ENCODE measurements around the gene NDUFAF7.
A peak's percentile ranks its signal among the peaks of the same experiment; 100 is the strongest.

The NDUFAF7 gene

DNA sequence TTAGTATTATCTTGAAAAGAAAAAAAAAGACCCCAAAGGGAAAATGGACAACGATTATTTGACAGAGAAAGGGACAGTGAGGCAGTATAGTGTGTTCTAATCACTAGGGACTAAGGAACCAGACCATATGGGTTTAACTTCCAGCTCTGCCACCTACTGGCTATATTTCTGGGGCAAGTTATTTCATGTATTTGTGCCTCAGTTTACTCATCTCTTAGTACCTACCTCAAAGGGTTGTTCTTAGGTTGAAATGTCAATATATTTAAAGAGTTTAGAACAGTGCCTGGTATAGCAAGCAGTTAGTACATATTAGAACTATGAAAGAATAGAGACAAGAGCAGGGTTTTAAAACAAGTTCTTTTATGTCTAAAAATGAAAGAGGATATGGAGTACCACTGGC is 50.5 kb downstream of the NDUFAF7 start:
- H2AFZ ChIP-seq (ENCODE audit: low read depth, low read length): no peak overlapping the region
- H3K4me1 ChIP-seq (ENCODE audit: insufficient read depth, low read length): no peaks in the 10 kb centered on the region
- H3K79me2 ChIP-seq (ENCODE audit: insufficient read depth, low read length): no peaks in the 10 kb centered on the region
- H3K27ac ChIP-seq (ENCODE audit: low read length): no peak overlapping the region
- peaks cover 87% of the 10 kb centered on the region for H3K36me3 ChIP-seq (ENCODE audit: insufficient read depth, low read length)
- no peaks in the 10 kb centered on the region for H3K27me3 ChIP-seq (ENCODE audit: insufficient read depth, low read length, poor library complexity)
- no peak for DNase-seq
- H3K9ac ChIP-seq (ENCODE audit: low read depth, low read length): no peak overlapping the region
- H3K9me3 ChIP-seq (ENCODE audit: insufficient read depth, low read length, severe bottlenecking): no peaks in the 10 kb centered on the region
- TF ChIP-seq, protein P1, sequence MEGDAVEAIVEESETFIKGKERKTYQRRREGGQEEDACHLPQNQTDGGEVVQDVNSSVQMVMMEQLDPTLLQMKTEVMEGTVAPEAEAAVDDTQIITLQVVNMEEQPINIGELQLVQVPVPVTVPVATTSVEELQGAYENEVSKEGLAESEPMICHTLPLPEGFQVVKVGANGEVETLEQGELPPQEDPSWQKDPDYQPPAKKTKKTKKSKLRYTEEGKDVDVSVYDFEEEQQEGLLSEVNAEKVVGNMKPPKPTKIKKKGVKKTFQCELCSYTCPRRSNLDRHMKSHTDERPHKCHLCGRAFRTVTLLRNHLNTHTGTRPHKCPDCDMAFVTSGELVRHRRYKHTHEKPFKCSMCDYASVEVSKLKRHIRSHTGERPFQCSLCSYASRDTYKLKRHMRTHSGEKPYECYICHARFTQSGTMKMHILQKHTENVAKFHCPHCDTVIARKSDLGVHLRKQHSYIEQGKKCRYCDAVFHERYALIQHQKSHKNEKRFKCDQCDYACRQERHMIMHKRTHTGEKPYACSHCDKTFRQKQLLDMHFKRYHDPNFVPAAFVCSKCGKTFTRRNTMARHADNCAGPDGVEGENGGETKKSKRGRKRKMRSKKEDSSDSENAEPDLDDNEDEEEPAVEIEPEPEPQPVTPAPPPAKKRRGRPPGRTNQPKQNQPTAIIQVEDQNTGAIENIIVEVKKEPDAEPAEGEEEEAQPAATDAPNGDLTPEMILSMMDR (IDR thresholded peaks at IDR 0.05; ENCODE audit: borderline replicate concordance, extremely low read depth, low read length, poor library complexity, severe bottlenecking): peak; percentile 37
- TF ChIP-seq EZH2 (IDR thresholded peaks at IDR 0.05; ENCODE audit: borderline replicate concordance, low read depth, low read length, severe bottlenecking): no peak
- H4K20me1 ChIP-seq (ENCODE audit: insufficient read depth, low read length): no peaks in the 10 kb centered on the region
- no peak overlapping the region for H3K4me2 ChIP-seq (ENCODE audit: insufficient read depth, low read length)
- no peak for ATAC-seq (ENCODE audit: insufficient read depth, low read depth)
- no peak overlapping the region for H3K4me3 ChIP-seq (ENCODE audit: low read depth in 1 of 2, low read length in 2 of 2)

DNA sequence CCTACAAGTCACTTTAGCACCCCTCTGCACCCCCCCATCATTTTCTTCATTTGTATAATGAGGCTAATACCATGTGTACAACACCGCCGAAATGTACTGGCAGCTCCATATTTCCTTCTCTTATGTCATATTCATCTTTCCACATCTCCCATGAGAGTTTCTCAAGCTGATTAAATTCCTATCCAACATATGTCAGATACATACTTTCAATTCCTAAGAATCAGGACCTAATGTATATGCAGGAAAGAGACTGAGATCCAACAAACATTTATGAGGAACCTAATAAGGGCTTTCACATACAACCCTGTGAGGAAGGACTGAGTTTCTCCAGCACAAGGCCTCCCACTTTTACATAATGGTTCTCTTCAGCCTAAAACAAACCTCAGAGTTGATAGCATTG is 51.3 kb downstream of the NDUFAF7 start:
- DNase-seq (no peak), ATAC-seq (ENCODE audit: insufficient read depth, low read depth) (no peak)
- no peak overlapping the region for H3K4me2 ChIP-seq (ENCODE audit: insufficient read depth, low read length)
- no peak overlapping the region for H2AFZ ChIP-seq (ENCODE audit: low read depth, low read length)
- no peaks in the 10 kb centered on the region for H4K20me1 ChIP-seq (ENCODE audit: insufficient read depth, low read length)
- H3K9me3 ChIP-seq (ENCODE audit: insufficient read depth, low read length, severe bottlenecking): no peaks in the 10 kb centered on the region
- TF ChIP-seq EZH2 (IDR thresholded peaks at IDR 0.05; ENCODE audit: borderline replicate concordance, low read depth, low read length, severe bottlenecking): no peak
- TF ChIP-seq, protein P1 (IDR thresholded peaks at IDR 0.05; ENCODE audit: borderline replicate concordance, extremely low read depth, low read length, poor library complexity, severe bottlenecking): no peak
- H3K27ac ChIP-seq (ENCODE audit: low read length): no peak overlapping the region
- no peaks in the 10 kb centered on the region for H3K79me2 ChIP-seq (ENCODE audit: insufficient read depth, low read length)
- no peak overlapping the region for H3K9ac ChIP-seq (ENCODE audit: low read depth, low read length)
- H3K27me3 ChIP-seq (ENCODE audit: insufficient read depth, low read length, poor library complexity): no peaks in the 10 kb centered on the region
- H3K4me1 ChIP-seq (ENCODE audit: insufficient read depth, low read length): no peaks in the 10 kb centered on the region
- no peak overlapping the region for H3K4me3 ChIP-seq (ENCODE audit: low read depth in 1 of 2, low read length in 2 of 2)
- H3K36me3 ChIP-seq (ENCODE audit: insufficient read depth, low read length): peaks cover 85% of the 10 kb centered on the region

DNA sequence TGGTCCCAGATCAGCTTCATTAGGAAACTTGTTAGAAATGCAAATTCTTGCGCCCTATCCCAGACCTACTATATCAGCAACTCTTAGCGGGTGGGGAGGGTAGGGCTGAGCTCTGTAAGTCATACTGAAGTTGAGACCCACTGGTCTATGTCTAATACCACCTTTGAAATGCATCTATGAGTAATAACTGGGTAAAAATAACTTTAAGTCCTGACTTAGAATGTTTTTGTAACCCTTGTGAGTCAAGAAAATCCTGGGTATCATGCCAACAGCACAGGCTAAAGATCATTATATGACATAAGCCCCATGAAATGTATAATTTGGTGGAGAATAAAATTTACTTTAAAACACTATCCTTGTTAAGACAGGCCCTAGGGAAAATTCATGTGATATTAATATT is 51.7 kb downstream of the NDUFAF7 start:
- ATAC-seq (ENCODE audit: insufficient read depth, low read depth) (no peak), DNase-seq (no peak)
- Histone ChIP-seq H3K4me2 (ENCODE audit: insufficient read depth, low read length) (no peak overlapping the region), H3K9ac (ENCODE audit: low read depth, low read length) (no peak overlapping the region), H3K4me1 (ENCODE audit: insufficient read depth, low read length) (no peaks in the 10 kb centered on the region), H3K36me3 (ENCODE audit: insufficient read depth, low read length) (peaks cover 86% of the 10 kb centered on the region), H2AFZ (ENCODE audit: low read depth, low read length) (no peak overlapping the region), H4K20me1 (ENCODE audit: insufficient read depth, low read length) (no peaks in the 10 kb centered on the region), H3K79me2 (ENCODE audit: insufficient read depth, low read length) (no peaks in the 10 kb centered on the region), H3K27ac (ENCODE audit: low read length) (no peak overlapping the region), H3K9me3 (ENCODE audit: insufficient read depth, low read length, severe bottlenecking) (no peaks in the 10 kb centered on the region), H3K4me3 (ENCODE audit: low read depth in 1 of 2, low read length in 2 of 2) (no peak overlapping the region), H3K27me3 (ENCODE audit: insufficient read depth, low read length, poor library complexity) (no peaks in the 10 kb centered on the region)
- TF ChIP-seq, protein P1 (IDR thresholded peaks at IDR 0.05; ENCODE audit: borderline replicate concordance, extremely low read depth, low read length, poor library complexity, severe bottlenecking): no peak
- no peak for TF ChIP-seq EZH2 (IDR thresholded peaks at IDR 0.05; ENCODE audit: borderline replicate concordance, low read depth, low read length, severe bottlenecking)

DNA sequence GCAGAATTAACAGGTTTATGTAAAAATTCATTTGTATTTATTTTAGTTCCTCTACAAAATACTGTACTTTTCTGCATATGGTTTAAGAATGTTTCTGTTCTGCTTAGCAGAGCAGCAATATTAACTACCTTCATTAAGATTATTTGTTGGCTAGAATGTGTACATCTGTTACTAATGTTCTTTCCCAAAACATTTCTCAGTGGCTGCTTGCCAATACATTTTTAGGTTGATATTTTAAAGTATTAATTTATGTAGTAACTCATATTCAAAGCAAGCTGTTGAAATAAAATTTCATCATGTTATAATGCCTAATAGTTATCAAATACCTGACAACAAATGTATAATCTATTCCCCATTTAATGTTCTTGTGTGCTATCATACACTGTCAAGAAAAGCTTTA is 52.9 kb downstream of the NDUFAF7 start:
- Histone ChIP-seq H3K4me1 (ENCODE audit: insufficient read depth, low read length) (no peaks in the 10 kb centered on the region), H4K20me1 (ENCODE audit: insufficient read depth, low read length) (no peaks in the 10 kb centered on the region), H3K36me3 (ENCODE audit: insufficient read depth, low read length) (peaks cover 88% of the 10 kb centered on the region), H3K27me3 (ENCODE audit: insufficient read depth, low read length, poor library complexity) (no peaks in the 10 kb centered on the region), H3K9ac (ENCODE audit: low read depth, low read length) (no peak overlapping the region), H3K9me3 (ENCODE audit: insufficient read depth, low read length, severe bottlenecking) (no peaks in the 10 kb centered on the region), H3K4me3 (ENCODE audit: low read depth in 1 of 2, low read length in 2 of 2) (no peak overlapping the region), H2AFZ (ENCODE audit: low read depth, low read length) (no peak overlapping the region), H3K79me2 (ENCODE audit: insufficient read depth, low read length) (no peaks in the 10 kb centered on the region), H3K4me2 (ENCODE audit: insufficient read depth, low read length) (no peak overlapping the region), H3K27ac (ENCODE audit: low read length) (no peak overlapping the region)
- ATAC-seq (ENCODE audit: insufficient read depth, low read depth) (no peak), DNase-seq (no peak)
- TF ChIP-seq EZH2 (IDR thresholded peaks at IDR 0.05; ENCODE audit: borderline replicate concordance, low read depth, low read length, severe bottlenecking): no peak
- TF ChIP-seq, protein P1 (IDR thresholded peaks at IDR 0.05; ENCODE audit: borderline replicate concordance, extremely low read depth, low read length, poor library complexity, severe bottlenecking): no peak
